H1 (cell line): ENCODE data around the gene JOSD1. TPM values are rescaled to one million over a fixed set of nuclear protein-coding genes. Genes with fewer than 3 reads are reported as not detected.

Experiments
- EP300 ChIP-seq, 2 experiments: IDR thresholded peaks; 1 replicate in 1 of 2; 2 replicates in 1 of 2; pipeline ENCODE4 v1.6.1; 2011 to 2012; ENCODE audit warnings: low read depth in 2 of 2, low read length in 2 of 2, mild to moderate bottlenecking in 2 of 2, borderline replicate concordance in 1 of 2, inconsistent platforms in 1 of 2, moderate library complexity in 1 of 2
- HDAC6 ChIP-seq: IDR thresholded peaks from one replicate; pipeline ENCODE4 v1.7.1; 2012; ENCODE audit warnings: low read depth, mild to moderate bottlenecking, inconsistent platforms, low read length, moderate library complexity
- RFX5 ChIP-seq: IDR thresholded peaks from 2 replicates; pipeline ENCODE4 v1.6.1; 2011; ENCODE audit warnings: low read depth, low read length, improper control_type of control experiment, borderline replicate concordance
- polyA plus RNA-seq, 7 experiments: library from polyadenylated mRNA; depleted of rRNA in 3 of 7; stranded (reverse) in 5 of 7; unstranded in 2 of 7; fragments of >200 nt in 5 of 7; fragments of 200-250 nt in 2 of 7; gene quantifications; 1 replicate in 5 of 7; 2 replicates in 1 of 7; 4 replicates in 1 of 7; pipeline versions ENCODE4 v1.2.1 to v1.2.3, GENCODE V29; 2011 to 2013; ENCODE audit warnings: missing spikeins in 2 of 7, mixed read lengths in 2 of 7
- total RNA-seq: library from RNA; stranded (reverse); fragmentation: NEBNext Ultra II Directional; extraction: Animal tissue kit (Norgen Biotek cat#: 25700); gene quantifications from 2 replicates; pipeline ENCODE4 v1.2.1, GENCODE V29; 2021
- TF ChIP-seq, protein P1 (sequence below): IDR thresholded peaks from 2 replicates; pipeline ENCODE4 v1.6.1; 2012; ENCODE audit warnings: inconsistent platforms

Gene JOSD1
- total and polyA plus RNA-seq, 2 of the 8 experiments (the other 6 are each of a cell fraction or from before 2014, with no cell fraction given) = 18.4 to 20.2 TPM

DNA sequence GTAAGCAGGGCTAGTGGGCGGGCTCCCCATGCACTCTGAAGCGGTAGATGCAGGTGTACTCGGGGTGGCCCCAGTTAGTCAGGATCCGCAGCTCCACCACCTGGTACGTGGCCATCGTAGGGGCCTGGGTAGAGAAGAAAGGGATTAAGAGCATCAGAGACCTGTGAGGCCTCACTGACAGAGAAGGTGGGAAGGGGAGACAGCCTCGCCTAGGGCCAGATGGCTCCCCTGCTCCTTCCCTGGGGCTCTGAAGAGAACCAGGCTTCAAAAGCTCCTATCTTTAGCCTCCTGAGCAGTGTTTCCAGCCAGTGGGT lies 35.5 kb upstream of the JOSD1 start (continued):
- TF ChIP-seq RFX5 (no peak), EP300 (IDR thresholded peaks at IDR 0.05; ENCODE audit: borderline replicate concordance in 1 of 2, low read depth in 2 of 2, low read length in 2 of 2) (no peak), HDAC6 (no peak)
- TF ChIP-seq, protein P1, sequence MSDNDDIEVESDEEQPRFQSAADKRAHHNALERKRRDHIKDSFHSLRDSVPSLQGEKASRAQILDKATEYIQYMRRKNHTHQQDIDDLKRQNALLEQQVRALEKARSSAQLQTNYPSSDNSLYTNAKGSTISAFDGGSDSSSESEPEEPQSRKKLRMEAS = no peak
